Forelimb muscle (tissue), 1 donor: Measurements from ENCODE around the gene TPRX2. TPM values are rescaled to one million over a fixed set of nuclear protein-coding genes. Genes with fewer than 3 reads are reported as not detected.
A peak's percentile ranks its signal among the peaks of the same experiment; 100 is the strongest.
"Not testable (repeated sequence)": the region's sequence is repeated elsewhere in the genome, so short reads cannot be mapped to it uniquely, and the experiment has no call there.

Experiments used
- DNase-seq: peaks from one replicate; pipeline ENCODE4 v3.0.0-alpha.2; 2013; ENCODE audit warnings: low read depth
- polyA plus RNA-seq: library from polyadenylated mRNA; unstranded; fragments of 120-200 nt; gene quantifications from one replicate; pipeline ENCODE4 v1.2.1, GENCODE V29; 2013; ENCODE audit not compliant: insufficient read length

TPRX2 gene
- polyA plus RNA-seq, 1 donor, result not detected

DNA sequence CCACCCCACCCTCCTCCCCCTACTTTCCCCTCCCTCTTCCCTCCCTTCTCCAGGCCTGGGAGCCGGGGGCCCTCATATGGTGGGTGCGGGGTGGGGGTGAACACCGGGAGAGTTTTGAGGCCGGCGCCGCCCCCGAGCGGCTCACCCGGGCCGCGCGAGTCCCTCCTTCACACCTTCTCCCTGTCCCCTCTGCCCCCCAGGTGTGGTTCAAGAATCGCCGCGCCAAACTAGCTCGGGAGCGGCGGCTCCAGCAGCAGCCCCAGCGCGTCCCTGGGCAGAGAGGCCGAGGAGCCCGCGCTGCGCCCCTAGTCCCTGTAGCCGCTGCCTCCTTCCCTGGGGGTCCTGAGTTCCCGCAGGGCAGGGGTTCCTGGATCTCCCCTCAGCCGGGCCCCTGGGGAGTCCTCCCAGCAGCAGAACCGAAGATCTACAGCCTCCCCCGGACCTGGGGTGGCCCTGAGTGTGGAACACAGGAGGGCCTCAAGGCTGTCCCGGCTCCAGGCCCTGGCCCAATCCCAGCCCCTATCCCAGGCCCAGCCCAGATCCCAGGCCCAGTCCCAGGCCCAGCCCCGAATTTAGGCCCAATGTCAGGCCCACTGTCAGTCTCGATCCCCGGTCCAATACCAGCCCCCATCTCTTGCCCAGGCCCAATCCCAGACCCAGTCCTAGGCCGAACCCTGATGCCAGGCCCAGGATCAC, 1.7 kb downstream of the TPRX2 start:
- DNase-seq, result no peak

DNA sequence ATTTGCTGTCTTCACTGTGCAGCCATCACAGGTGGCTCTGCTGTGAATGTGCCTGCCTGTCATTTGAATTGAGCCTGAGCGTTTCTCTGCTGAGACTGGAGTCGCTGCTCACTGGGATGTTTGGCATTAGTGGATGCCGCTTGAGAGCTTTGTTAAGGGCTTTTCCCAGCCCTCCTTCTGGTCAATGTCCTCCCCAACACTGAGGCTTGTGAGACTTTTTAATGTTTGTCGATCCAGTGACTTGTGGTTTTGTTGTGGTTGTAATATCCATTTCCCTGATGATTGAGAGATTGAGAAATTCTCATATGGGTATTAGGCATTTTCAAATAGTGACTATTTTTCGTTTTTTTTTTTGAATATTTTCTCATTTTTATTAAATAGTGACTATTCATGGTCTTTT, 2.6 kb downstream of the TPRX2 start:
- no peak for DNase-seq

DNA sequence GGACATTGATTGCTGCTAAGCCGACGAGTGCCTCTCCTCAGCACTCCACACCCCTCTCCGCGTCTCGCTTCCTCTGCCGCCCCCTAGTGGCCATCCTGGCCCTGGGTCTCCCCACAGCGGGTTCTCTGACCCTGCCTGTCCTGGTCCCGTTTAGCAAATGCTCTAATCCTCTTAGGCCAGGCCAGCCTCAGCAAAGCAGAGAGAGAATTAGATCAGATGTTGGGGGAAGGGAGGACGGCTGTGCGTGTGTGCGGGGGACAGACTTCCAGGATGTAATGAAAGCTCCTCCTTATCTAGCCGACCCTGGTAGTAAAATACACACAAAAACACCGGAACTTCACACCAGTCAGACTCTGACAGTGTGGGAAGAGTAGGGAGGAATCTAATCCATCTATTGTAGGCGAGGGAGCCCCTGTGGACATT, 4.5 kb downstream of the TPRX2 start:
- peak; percentile 26 for DNase-seq

DNA sequence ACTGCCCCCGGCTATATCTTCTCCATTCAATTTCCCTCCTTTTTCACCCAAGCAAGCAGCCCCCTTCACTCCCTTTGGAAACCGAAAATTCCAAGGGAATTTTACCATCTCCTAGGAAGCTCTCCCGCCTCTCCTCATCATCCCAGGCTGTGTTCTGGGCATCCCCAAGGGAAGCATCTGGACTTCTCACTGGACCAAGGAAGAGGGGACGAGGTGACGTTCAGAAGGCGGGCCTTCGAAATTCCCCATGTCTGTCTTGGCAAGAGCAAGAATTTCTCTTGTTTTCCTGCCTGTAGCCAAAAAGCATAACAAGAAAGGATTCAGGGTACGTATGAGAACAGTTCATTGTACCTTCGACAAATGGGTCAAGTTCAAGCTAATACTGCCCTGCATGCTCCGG, 6.1 kb downstream of the TPRX2 start:
- no peak for DNase-seq

DNA sequence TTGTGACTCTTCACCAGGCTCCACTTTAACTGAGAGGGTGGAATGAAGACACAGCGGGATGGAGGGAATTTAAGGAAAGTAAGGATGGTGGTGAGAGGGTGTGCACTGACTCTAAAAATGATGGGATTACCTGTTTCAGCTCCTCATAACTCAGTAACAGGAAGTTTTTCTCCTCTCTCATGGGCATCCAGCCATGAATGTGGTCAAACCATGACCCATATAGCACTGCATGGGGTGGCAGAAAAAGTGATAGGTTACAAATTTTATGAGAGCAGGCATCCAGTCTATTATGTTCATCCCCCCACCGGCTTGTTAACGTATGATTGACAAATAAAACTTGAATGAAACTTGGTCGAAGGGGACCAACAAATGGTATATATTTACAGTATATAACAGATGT, 19.9 kb downstream of the TPRX2 start:
- DNase-seq, result no peak

DNA sequence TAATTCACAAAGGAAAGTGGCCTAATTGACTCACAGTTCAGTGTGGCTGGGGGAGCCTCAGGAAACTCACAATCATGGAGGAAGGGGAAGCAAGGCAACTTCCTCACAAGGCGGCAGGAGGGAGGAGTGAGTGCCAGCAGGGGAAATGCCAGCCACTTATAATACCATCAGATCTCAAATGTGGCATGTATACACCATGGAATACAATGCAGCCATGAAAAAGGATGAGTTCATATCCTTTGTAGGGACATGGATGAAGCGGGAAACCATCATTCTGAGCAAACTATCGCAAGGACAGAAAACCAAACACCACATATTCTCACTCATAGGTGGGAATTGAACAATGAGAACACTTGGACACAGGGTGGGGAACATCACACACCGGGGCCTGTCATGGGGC, 20.4 kb downstream of the TPRX2 start:
- not testable (repeated sequence) for DNase-seq

GRCh38 chr19:47881757-47882156, 22.7 kb downstream of the TPRX2 start:
- DNase-seq, result no peak

GRCh38 chr19:47882890-47883289, 23.9 kb downstream of the TPRX2 start:
- no peak for DNase-seq

GRCh38 chr19:47885067-47885463, 26.0 kb downstream of the TPRX2 start:
- DNase-seq, result no peak

GRCh38 chr19:47886010-47886559, 27.1 kb downstream of the TPRX2 start, which contains the start of gene SULT2A1:
Gene SULT2A1, minus strand, starts transcription at chr19:47886315. Its CDS starts 58 bp downstream, at chr19:47886257.
- DNase-seq, result no peak

- no peak for DNase-seq
These were observed 32.0 kb downstream of the TPRX2 start for GRCh38 chr19:47890865-47891621.

GRCh38 chr19:47891622-47891922, 32.5 kb downstream of the TPRX2 start:
- DNase-seq, result no peak

DNA sequence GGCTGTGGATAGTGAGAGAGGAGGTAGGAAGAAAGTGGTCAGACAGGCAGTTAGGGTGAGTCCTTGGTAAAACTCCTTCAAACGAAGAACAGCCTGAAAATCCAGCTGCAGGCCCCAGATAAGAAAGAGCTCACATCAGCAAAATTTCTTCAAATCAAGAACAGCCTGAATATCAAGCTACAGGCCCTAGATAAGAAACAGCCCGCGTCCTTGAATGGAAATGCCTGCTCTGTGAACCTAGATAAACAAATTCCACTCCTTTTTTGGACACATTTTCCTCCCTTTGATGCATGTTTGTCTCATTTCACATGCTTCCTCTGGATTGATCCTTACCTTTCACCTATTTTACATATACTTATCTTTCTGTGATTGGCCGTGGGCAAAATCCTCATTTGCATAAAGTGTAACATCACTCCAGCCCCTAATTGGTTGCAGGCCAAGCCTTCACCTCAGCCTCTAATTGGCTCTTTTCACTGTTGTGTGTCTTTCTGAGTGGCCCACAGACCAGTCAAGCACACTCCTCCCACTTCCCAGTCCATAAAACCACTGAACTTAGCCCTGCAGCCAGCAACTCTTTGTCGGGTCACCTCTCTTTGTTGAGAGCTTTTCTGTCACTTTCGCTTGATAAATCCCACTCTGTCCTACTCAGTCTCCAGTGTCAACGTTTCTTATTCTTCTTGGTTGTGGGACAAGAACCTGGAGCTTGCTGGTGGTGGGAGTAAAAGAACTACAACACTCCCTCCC, 33.1 kb downstream of the TPRX2 start:
- no peak for DNase-seq

DNA sequence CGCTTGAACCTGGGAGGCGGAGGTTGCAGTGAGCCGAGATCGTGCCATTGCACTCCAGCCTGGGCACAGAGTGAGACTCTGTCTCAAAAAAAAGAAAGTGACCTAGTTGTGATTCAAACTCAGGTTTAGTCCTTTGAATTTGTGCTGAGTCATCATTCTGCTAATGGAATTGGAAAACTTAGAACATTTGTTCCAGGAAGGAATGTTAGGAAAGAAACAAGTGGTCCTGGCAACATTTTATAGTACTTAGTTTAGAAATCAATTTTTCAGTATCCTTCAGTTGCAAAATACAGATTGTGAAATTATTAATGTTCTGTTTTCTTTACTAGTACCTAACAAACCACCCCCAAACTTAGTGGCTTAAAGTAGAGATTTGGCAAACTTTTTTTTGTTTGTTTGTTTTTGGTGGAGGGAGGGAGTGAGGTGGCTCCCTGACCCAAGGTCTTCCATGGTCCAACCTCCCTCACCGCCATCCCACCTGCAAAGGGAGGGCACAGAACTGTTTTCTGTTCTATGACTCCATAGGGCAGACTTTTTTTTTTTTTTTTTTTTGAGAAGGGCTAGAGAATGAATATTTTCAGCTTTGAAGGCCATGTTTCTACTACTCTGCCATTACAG, 36.2 kb downstream of the TPRX2 start:
- DNase-seq, result no peak

- no peak for DNase-seq
These were observed 37.0 kb downstream of the TPRX2 start for GRCh38 chr19:47896019-47896418.

- no peak for DNase-seq
These were observed 37.7 kb downstream of the TPRX2 start for GRCh38 chr19:47896773-47897172.

DNA sequence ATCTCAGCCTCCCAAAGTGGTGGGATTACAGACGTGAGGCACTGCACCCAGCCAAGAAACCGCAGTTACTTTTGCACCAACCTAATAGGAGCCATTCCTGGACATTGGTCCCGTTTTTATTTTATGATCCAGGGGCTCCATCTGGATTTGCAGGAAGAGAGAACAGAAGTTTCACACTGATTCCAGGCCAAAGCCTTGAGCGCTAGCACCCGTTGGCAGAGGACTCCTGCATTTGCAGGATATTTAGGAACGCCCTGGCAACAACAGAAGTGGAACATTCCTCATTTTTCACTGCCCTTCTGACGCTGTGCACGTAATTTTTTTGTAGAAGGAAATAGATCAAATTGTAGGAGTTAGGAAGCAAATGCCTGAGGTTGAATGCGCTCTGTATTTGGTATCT, 38.8 kb downstream of the TPRX2 start:
- no peak for DNase-seq

GRCh38 chr19:47899335-47899734, 40.3 kb downstream of the TPRX2 start:
- DNase-seq, result no peak

GRCh38 chr19:47901370-47901769, 42.3 kb downstream of the TPRX2 start:
- DNase-seq, result no peak

- not testable (repeated sequence) for DNase-seq
These were observed 50.3 kb downstream of the TPRX2 start for GRCh38 chr19:47909350-47909749.

- not testable (repeated sequence) for DNase-seq
These were observed 51.2 kb downstream of the TPRX2 start for GRCh38 chr19:47910191-47910590.
